Sigmoid colon (tissue), 4 donors: Measurements from ENCODE around the gene FYN.

ENCODE experiments used
- CTCF ChIP-seq, 4 experiments: fragments of 450-650 bp in 3 of 4; fragments of 200-600 bp in 1 of 4; IDR thresholded peaks; one replicate each; pipeline ENCODE4 v1.5.1; 2016 to 2019; ENCODE audit warnings: antibody characterized with exemption in 4 of 4, mild to moderate bottlenecking in 3 of 4, moderate library complexity in 2 of 4
- POLR2A ChIP-seq, 2 donors: fragments of 450-650 bp; IDR thresholded peaks; one replicate each; pipeline ENCODE4 v1.6.1; 2016; ENCODE audit warnings: antibody characterized with exemption in 2 of 2, mild to moderate bottlenecking in 2 of 2, moderate library complexity in 2 of 2
- POLR2AphosphoS5 ChIP-seq, 4 donors: sonication (generic); formaldehyde crosslinking; IDR thresholded peaks; one replicate each; pipeline ENCODE4 v1.6.1; 2017; ENCODE audit warnings: antibody characterized with exemption in 4 of 4

- TF ChIP-seq POLR2A (IDR thresholded peaks at IDR 0.05) = no peak
- TF ChIP-seq CTCF (IDR thresholded peaks at IDR 0.05) = no peak
- TF ChIP-seq POLR2AphosphoS5 (IDR thresholded peaks at IDR 0.05) = no peak
These were observed 88.8 kb downstream of the FYN start for GRCh38 chr6:111784433-111784832.
